Neural cell (in vitro differentiated cells): ENCODE results near the gene MSH3. TPM values are rescaled to one million over a fixed set of nuclear protein-coding genes. Genes with fewer than 3 reads are reported as not detected.

ENCODE experiments used
- H2AFZ ChIP-seq: fragments of 200-600, 300-800 bp; sonication (generic), shearing (Covaris generic); 2 replicates; pipeline ENCODE4 v1.6.0; 2014; ENCODE audit warnings: low read depth, mild to moderate bottlenecking, antibody characterized with exemption, low read length, moderate library complexity
- H3F3A ChIP-seq: fragments of 200-600 bp; shearing (Covaris generic); 2 replicates; pipeline ENCODE4 v1.6.1; 2016; ENCODE audit warnings: mild to moderate bottlenecking, moderate library complexity, mixed read lengths, antibody characterized with exemption, low read length; ENCODE audit not compliant: insufficient read depth, poor library complexity, severe bottlenecking
- H3K27ac ChIP-seq: fragments of 200-600, 300-800 bp; sonication (generic), shearing (Covaris generic); 2 replicates; pipeline ENCODE4 v1.5.1; 2014; ENCODE audit warnings: mild to moderate bottlenecking, low read length, moderate library complexity
- H3K27me3 ChIP-seq: fragments of 300-800, 200-600 bp; sonication (generic), shearing (Covaris generic); 2 replicates; pipeline ENCODE4 v1.6.0; 2014; ENCODE audit warnings: mild to moderate bottlenecking, low read depth, low read length, moderate library complexity; ENCODE audit not compliant: insufficient read depth
- H3K36me3 ChIP-seq: fragments of 300-800, 200-600 bp; sonication (generic), shearing (Covaris generic); 2 replicates; pipeline ENCODE4 v1.5.1; 2014; ENCODE audit warnings: mild to moderate bottlenecking, antibody characterized with exemption, low read length, moderate library complexity; ENCODE audit not compliant: insufficient read depth
- H3K4me2 ChIP-seq: fragments of 300-800, 200-600 bp; sonication (generic), shearing (Covaris generic); 2 replicates; pipeline ENCODE4 v1.6.0; 2014; ENCODE audit warnings: mild to moderate bottlenecking, low read length
- H3K4me3 ChIP-seq: fragments of 300-800, 200-600 bp; sonication (generic), shearing (Covaris generic); 2 replicates; pipeline ENCODE4 v1.5.1; 2014; ENCODE audit warnings: mild to moderate bottlenecking, low read length, moderate library complexity
- H3K79me2 ChIP-seq: fragments of 200-600 bp; shearing (Covaris generic); replicated peaks from 2 replicates; pipeline ENCODE4 v1.6.0; 2014; ENCODE audit warnings: mild to moderate bottlenecking, low read length, moderate library complexity; ENCODE audit not compliant: insufficient read depth
- H3K9ac ChIP-seq: fragments of 300-800, 200-600 bp; sonication (generic), shearing (Covaris generic); 2 replicates; pipeline ENCODE4 v1.6.1; 2016; ENCODE audit warnings: mild to moderate bottlenecking, low read length, mixed read lengths
- H3K9me2 ChIP-seq: fragments of 200-600 bp; shearing (Covaris generic); 2 replicates; pipeline ENCODE4 v1.6.1; 2016; ENCODE audit warnings: mild to moderate bottlenecking, low read length, mixed read lengths; ENCODE audit not compliant: insufficient read depth
- H3K9me3 ChIP-seq: fragments of 200-600, 300-800 bp; sonication (generic), shearing (Covaris generic); 2 replicates; pipeline ENCODE4 v1.6.1; 2016; ENCODE audit warnings: mild to moderate bottlenecking, mixed run types, low read length, moderate library complexity, mixed read lengths
- H4K20me1 ChIP-seq: fragments of 200-600 bp; shearing (Covaris generic); 2 replicates; pipeline ENCODE4 v1.6.1; 2016; ENCODE audit warnings: mild to moderate bottlenecking, mixed run types; ENCODE audit not compliant: insufficient read depth
- EP300 ChIP-seq: fragments of 450-650 bp; conservative IDR thresholded peaks from 2 replicates; pipeline ENCODE4 v1.6.1; 2014; ENCODE audit warnings: antibody characterized with exemption, mild to moderate bottlenecking, moderate library complexity; ENCODE audit not compliant: poor library complexity, severe bottlenecking
- EZH2 ChIP-seq: fragments of 200-600, 300-800 bp; shearing (Covaris generic), sonication (generic); IDR thresholded peaks from 2 replicates; pipeline ENCODE4 v1.6.1; 2014; ENCODE audit warnings: antibody characterized with exemption, low read length, borderline replicate concordance, mild to moderate bottlenecking; ENCODE audit not compliant: insufficient read depth, poor library complexity, severe bottlenecking
- MXI1 ChIP-seq: fragments of 450-650 bp; conservative IDR thresholded peaks from 2 replicates; pipeline ENCODE4 v1.6.1; 2014; ENCODE audit warnings: antibody characterized with exemption, mild to moderate bottlenecking; ENCODE audit not compliant: poor library complexity, severe bottlenecking
- POLR2AphosphoS5 ChIP-seq: IDR thresholded peaks from 2 replicates; pipeline ENCODE4 v1.6.1; 2012
- RAD21 ChIP-seq: fragments of 450-650 bp; conservative IDR thresholded peaks from 2 replicates; pipeline ENCODE4 v1.6.1; 2014; ENCODE audit warnings: antibody characterized with exemption, mild to moderate bottlenecking, moderate library complexity
- REST ChIP-seq: IDR thresholded peaks from 2 replicates; pipeline ENCODE4 v1.6.1; 2012; ENCODE audit warnings: borderline replicate concordance
- SMC3 ChIP-seq: fragments of 450-650 bp; conservative IDR thresholded peaks from 2 replicates; pipeline ENCODE4 v1.6.1; 2014; ENCODE audit warnings: antibody characterized with exemption, mild to moderate bottlenecking, moderate library complexity; ENCODE audit not compliant: poor library complexity
- TAF1 ChIP-seq: IDR thresholded peaks from 2 replicates; pipeline ENCODE4 v1.6.1; 2012; ENCODE audit warnings: low read depth
- polyA plus RNA-seq: library from polyadenylated mRNA; depleted of rRNA; stranded (reverse); fragments of >200 nt; gene quantifications from 2 replicates; pipeline ENCODE4 v1.2.3, GENCODE V29; 2014
- TF ChIP-seq, protein P1 (sequence below): fragments of 450-650 bp; IDR thresholded peaks from 2 replicates; pipeline ENCODE4 v1.5.1; 2014; ENCODE audit warnings: antibody characterized with exemption, mild to moderate bottlenecking, moderate library complexity; ENCODE audit not compliant: poor library complexity, severe bottlenecking

Gene MSH3
- polyA plus RNA-seq, 1 donor from 2014 or later = 9.8 TPM

GRCh38 chr5:80762573-80762972 lies 108.1 kb downstream of the MSH3 start:
- Histone ChIP-seq H3K27ac (no peak overlapping the region), H4K20me1 (no peaks in the 10 kb centered on the region), H3K4me2 (no peak overlapping the region), H3K9me2 (no peaks in the 10 kb centered on the region), H3K27me3 (no peaks in the 10 kb centered on the region), H3K4me3 (no peak overlapping the region), H3K36me3 (no peaks in the 10 kb centered on the region), H3K79me2 (no peaks in the 10 kb centered on the region), H2AFZ (no peak overlapping the region), H3F3A (no peaks in the 10 kb centered on the region), H3K9ac (no peak overlapping the region), H3K9me3 (no peaks in the 10 kb centered on the region)
- TF ChIP-seq EP300 (no peak), POLR2AphosphoS5 (no peak), EZH2 (no peak), REST (no peak), RAD21 (no peak), TAF1 (no peak), MXI1 (no peak), SMC3 (no peak)
- TF ChIP-seq, protein P1, sequence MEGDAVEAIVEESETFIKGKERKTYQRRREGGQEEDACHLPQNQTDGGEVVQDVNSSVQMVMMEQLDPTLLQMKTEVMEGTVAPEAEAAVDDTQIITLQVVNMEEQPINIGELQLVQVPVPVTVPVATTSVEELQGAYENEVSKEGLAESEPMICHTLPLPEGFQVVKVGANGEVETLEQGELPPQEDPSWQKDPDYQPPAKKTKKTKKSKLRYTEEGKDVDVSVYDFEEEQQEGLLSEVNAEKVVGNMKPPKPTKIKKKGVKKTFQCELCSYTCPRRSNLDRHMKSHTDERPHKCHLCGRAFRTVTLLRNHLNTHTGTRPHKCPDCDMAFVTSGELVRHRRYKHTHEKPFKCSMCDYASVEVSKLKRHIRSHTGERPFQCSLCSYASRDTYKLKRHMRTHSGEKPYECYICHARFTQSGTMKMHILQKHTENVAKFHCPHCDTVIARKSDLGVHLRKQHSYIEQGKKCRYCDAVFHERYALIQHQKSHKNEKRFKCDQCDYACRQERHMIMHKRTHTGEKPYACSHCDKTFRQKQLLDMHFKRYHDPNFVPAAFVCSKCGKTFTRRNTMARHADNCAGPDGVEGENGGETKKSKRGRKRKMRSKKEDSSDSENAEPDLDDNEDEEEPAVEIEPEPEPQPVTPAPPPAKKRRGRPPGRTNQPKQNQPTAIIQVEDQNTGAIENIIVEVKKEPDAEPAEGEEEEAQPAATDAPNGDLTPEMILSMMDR = no peak

DNA sequence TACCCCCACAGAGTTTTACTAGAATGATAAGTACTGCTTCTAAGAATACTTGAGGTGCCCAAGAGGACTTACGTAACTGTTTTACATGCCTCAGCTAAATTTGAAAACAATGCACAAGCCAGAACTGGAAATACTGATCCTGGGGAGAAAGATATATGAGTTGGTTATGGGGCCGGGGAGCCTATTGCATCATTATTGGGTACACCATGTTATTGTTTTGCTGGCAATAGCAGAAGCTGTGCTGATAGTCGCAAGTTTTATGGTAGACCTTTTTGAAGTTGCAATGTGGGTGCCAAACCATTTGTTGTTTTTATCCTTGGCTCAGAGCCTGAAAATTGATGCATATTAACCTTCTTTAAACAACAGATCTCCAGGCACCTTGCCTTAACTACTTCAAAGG lies 108.8 kb downstream of the MSH3 start:
- Histone ChIP-seq H3K9ac (no peak overlapping the region), H3K36me3 (no peaks in the 10 kb centered on the region), H2AFZ (no peak overlapping the region), H3K27ac (no peak overlapping the region), H3K9me2 (no peaks in the 10 kb centered on the region), H3K4me2 (no peak overlapping the region), H3K79me2 (no peaks in the 10 kb centered on the region), H3K4me3 (no peak overlapping the region), H3K9me3 (no peaks in the 10 kb centered on the region), H3K27me3 (no peaks in the 10 kb centered on the region), H4K20me1 (no peaks in the 10 kb centered on the region), H3F3A (no peaks in the 10 kb centered on the region)
- TF ChIP-seq EZH2 (no peak), TAF1 (no peak), SMC3 (no peak), EP300 (no peak), REST (no peak), POLR2AphosphoS5 (no peak)
- TF ChIP-seq, protein P1 = no peak
